CD14-positive monocyte (primary cell): Measurements from ENCODE around the gene LRRC25. TPM values are rescaled to one million over a fixed set of nuclear protein-coding genes. Genes with fewer than 3 reads are reported as not detected.

Experiments
- DNase-seq, 3 donors: peaks; one replicate each; pipeline ENCODE4 v3.0.0-alpha.2; 2011 to 2022
- H2AFZ ChIP-seq: 2 replicates; pipeline ENCODE4 v1.6.0; 2012; ENCODE audit warnings: mild to moderate bottlenecking, low read depth, low read length, inconsistent platforms; ENCODE audit not compliant: insufficient read depth, poor library complexity, severe bottlenecking
- H3K27ac ChIP-seq, 2 donors: 1 replicate in 1 of 2; 2 replicates in 1 of 2; pipeline ENCODE4 v1.5.1; 2012 to 2013; ENCODE audit warnings: low read length in 2 of 2, control low read depth in 1 of 2, inconsistent platforms in 1 of 2, low read depth in 1 of 2, mild to moderate bottlenecking in 1 of 2
- H3K27me3 ChIP-seq, 2 donors: one replicate each; pipeline versions ENCODE4 v1.6.0 to v1.6.1; 2011 to 2013; ENCODE audit warnings: low read length in 2 of 2; ENCODE audit not compliant: control insufficient read depth in 2 of 2, insufficient read depth in 2 of 2
- H3K36me3 ChIP-seq, 2 donors: replicated peaks in 1 of 2; 1 replicate in 1 of 2; 2 replicates in 1 of 2; pipeline versions ENCODE4 v1.5.1 to v1.6.1; 2012 to 2013; ENCODE audit warnings: low read length in 2 of 2, control low read depth in 1 of 2, inconsistent platforms in 1 of 2, mild to moderate bottlenecking in 1 of 2; ENCODE audit not compliant: insufficient read depth in 2 of 2, control insufficient read depth in 1 of 2
- H3K4me1 ChIP-seq, 2 donors: 1 replicate in 1 of 2; 2 replicates in 1 of 2; pipeline versions ENCODE4 v1.5.1 to v1.6.1; 2012 to 2013; ENCODE audit warnings: low read length in 2 of 2, control low read depth in 1 of 2, inconsistent platforms in 1 of 2, mild to moderate bottlenecking in 1 of 2, moderate library complexity in 1 of 2; ENCODE audit not compliant: insufficient read depth in 2 of 2, control insufficient read depth in 1 of 2
- H3K4me2 ChIP-seq: replicated peaks from 2 replicates; pipeline ENCODE3; 2012; ENCODE audit warnings: low read length, moderate library complexity, mild to moderate bottlenecking; ENCODE audit not compliant: poor library complexity, severe bottlenecking; ENCODE audit errors: extremely low read depth
- H3K4me3 ChIP-seq, 3 experiments: fragments of 200-600 bp in 1 of 3; sonication (generic) in 1 of 3; replicated peaks in 1 of 3; 1 replicate in 2 of 3; 2 replicates in 1 of 3; pipeline ENCODE4 v1.5.1; 2011 to 2013; ENCODE audit warnings: low read length in 3 of 3, mild to moderate bottlenecking in 3 of 3, control low read depth in 2 of 3, low read depth in 2 of 3, inconsistent platforms in 1 of 3, moderate library complexity in 1 of 3
- H3K79me2 ChIP-seq: 2 replicates; pipeline ENCODE4 v1.6.0; 2012; ENCODE audit warnings: mild to moderate bottlenecking, control low read depth, inconsistent platforms, low read length, moderate library complexity; ENCODE audit not compliant: insufficient read depth
- H3K9ac ChIP-seq: 2 replicates; pipeline ENCODE4 v1.6.0; 2017; ENCODE audit warnings: low read length, mild to moderate bottlenecking; ENCODE audit not compliant: insufficient read depth, poor library complexity, severe bottlenecking
- H3K9me3 ChIP-seq, 2 donors: replicated peaks in 1 of 2; 1 replicate in 1 of 2; 2 replicates in 1 of 2; pipeline versions ENCODE4 v1.5.1 to v1.6.1; 2012 to 2013; ENCODE audit warnings: low read length in 2 of 2, control low read depth in 1 of 2; ENCODE audit not compliant: control insufficient read depth in 1 of 2, insufficient read depth in 1 of 2
- H4K20me1 ChIP-seq: 2 replicates; pipeline ENCODE4 v1.6.0; 2012; ENCODE audit warnings: mild to moderate bottlenecking, low read length, control low read depth, moderate library complexity; ENCODE audit not compliant: insufficient read depth
- H3K27ac Mint-ChIP-seq, 7 donors: one replicate each; pipeline ENCODE4 v1.8.0; 2020; ENCODE audit warnings: mild to moderate bottlenecking in 7 of 7, mixed read lengths in 7 of 7, moderate library complexity in 6 of 7, inconsistent platforms in 2 of 7
- H3K27me3 Mint-ChIP-seq, 3 donors: one replicate each; pipeline ENCODE4 v1.8.0; 2021 to 2022; ENCODE audit warnings: low read depth in 3 of 3, mild to moderate bottlenecking in 3 of 3, mixed read lengths in 3 of 3, moderate library complexity in 3 of 3, inconsistent platforms in 1 of 3
- H3K36me3 Mint-ChIP-seq, 2 donors: one replicate each; pipeline ENCODE4 v1.8.0; 2020; ENCODE audit warnings: mixed read lengths in 2 of 2, inconsistent platforms in 1 of 2, mild to moderate bottlenecking in 1 of 2
- H3K4me1 Mint-ChIP-seq: one replicate; pipeline ENCODE4 v1.8.0; 2020; ENCODE audit warnings: mild to moderate bottlenecking, mixed read lengths
- H3K4me3 Mint-ChIP-seq, 2 donors: one replicate each; pipeline ENCODE4 v1.8.0; 2020; ENCODE audit warnings: mild to moderate bottlenecking in 2 of 2, mixed read lengths in 2 of 2, moderate library complexity in 1 of 2
- H3K9me3 Mint-ChIP-seq, 7 donors: one replicate each; pipeline ENCODE4 v1.8.0; 2020 to 2022; ENCODE audit warnings: mixed read lengths in 7 of 7, mild to moderate bottlenecking in 6 of 7, moderate library complexity in 6 of 7, inconsistent platforms in 2 of 7
- whole genome bisulfite sequencing: methylation state at CpG from one replicate; pipeline ENCODE4 v1.1.5; 2013; ENCODE audit warnings: missing lambda C conversion rate; ENCODE audit not compliant: insufficient coverage; 5-methylcytosine and 5-hydroxymethylcytosine counted together
- intact Hi-C, 2 donors: fragments of 100-400 bp; cut with micrococcal nuclease; formaldehyde crosslinking; loops; one replicate each; pipeline versions ENCODE4 v1.15.0 to v1.15.1; 2023
- polyA plus RNA-seq, 3 donors: library from polyadenylated mRNA; depleted of rRNA in 1 of 3; unstranded in 2 of 3; stranded (reverse) in 1 of 3; fragments of 300-500 nt in 2 of 3; fragments of >200 nt in 1 of 3; fragmentation: Illumina TruSeq in 2 of 3; gene quantifications; 1 replicate in 2 of 3; 2 replicates in 1 of 3; pipeline ENCODE4 v1.2.3, GENCODE V29; 2012 to 2021
- TF ChIP-seq, protein P1 (sequence below): fragments of 200-600 bp; IDR thresholded peaks from one replicate; pipeline ENCODE4 v1.8.0; 2022; ENCODE audit warnings: antibody characterized with exemption, mild to moderate bottlenecking

The LRRC25 gene
- polyA plus RNA-seq, 3 donors, result 173 to 581 (median 416) TPM

DNA sequence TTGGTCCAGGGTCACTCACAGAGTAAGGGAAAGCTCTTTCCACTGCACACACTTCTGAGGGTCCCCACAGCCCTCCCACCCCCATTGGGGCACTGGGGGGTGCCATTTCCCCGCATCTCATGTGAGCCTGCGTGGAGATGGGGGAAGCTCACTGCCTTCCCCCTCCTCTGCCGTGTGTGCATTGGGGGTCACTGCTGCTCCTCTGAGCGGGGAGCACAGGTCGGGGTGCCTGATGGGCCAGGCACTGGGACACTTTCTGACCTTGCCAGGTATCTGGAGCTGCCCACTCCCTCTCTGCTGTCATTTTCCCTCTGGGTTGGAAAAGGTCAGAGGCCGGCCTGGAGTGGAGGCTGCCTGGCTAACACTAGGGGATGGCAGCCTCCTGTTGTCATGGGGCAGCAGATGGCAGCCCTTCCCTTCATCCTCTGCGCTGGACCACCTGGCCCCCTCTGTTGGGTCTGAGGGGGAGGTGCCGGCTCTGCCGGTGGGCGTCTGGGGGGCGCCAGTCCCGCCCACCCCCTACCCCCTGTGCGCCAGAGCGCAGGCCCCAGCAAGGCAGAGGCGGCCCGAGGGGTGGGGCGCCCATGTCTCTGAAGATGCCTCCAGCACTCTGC, 30.9 kb upstream of the LRRC25 start:
- H3K9ac ChIP-seq, result peak overlapping the region; percentile 49
- H3K4me2 ChIP-seq, result peak overlapping the region; percentile 79
- H3K27ac ChIP-seq, result no peak overlapping the region
- TF ChIP-seq, protein P1, sequence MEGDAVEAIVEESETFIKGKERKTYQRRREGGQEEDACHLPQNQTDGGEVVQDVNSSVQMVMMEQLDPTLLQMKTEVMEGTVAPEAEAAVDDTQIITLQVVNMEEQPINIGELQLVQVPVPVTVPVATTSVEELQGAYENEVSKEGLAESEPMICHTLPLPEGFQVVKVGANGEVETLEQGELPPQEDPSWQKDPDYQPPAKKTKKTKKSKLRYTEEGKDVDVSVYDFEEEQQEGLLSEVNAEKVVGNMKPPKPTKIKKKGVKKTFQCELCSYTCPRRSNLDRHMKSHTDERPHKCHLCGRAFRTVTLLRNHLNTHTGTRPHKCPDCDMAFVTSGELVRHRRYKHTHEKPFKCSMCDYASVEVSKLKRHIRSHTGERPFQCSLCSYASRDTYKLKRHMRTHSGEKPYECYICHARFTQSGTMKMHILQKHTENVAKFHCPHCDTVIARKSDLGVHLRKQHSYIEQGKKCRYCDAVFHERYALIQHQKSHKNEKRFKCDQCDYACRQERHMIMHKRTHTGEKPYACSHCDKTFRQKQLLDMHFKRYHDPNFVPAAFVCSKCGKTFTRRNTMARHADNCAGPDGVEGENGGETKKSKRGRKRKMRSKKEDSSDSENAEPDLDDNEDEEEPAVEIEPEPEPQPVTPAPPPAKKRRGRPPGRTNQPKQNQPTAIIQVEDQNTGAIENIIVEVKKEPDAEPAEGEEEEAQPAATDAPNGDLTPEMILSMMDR, result no peak
- no peak for DNase-seq
- no peak overlapping the region for H2AFZ ChIP-seq
- Mint-ChIP-seq H3K36me3 (peaks cover 2 to 20% of the 10 kb centered on the region in 2 donors), H3K4me1 (peaks cover 21% of the 10 kb centered on the region), H3K4me3 (no peak overlapping the region), H3K27me3 (peaks cover 8 to 15% (median 10%) of the 10 kb centered on the region in 3 donors), H3K27ac (peak overlapping the region in 4 of 7 donors; percentile 31 to 70 (median 54)), H3K9me3 (no peaks in the 10 kb centered on the region)
- H3K9me3 ChIP-seq, result no peaks in the 10 kb centered on the region
- peaks cover 81% of the 10 kb centered on the region for H4K20me1 ChIP-seq
- 91% methylated on average over 10 of the region's 17 CpGs for WGBS
- peaks cover 0 to 3% of the 10 kb centered on the region in 2 donors for H3K36me3 ChIP-seq
- intact Hi-C loops, result no loop called here
- peak overlapping the region in 1 of 3 experiments; percentile 69 for H3K4me3 ChIP-seq
- peaks cover 22 to 34% of the 10 kb centered on the region in 2 donors for H3K4me1 ChIP-seq
- peaks cover 0 to 11% of the 10 kb centered on the region in 2 donors for H3K27me3 ChIP-seq
- H3K79me2 ChIP-seq, result peaks cover 26% of the 10 kb centered on the region

DNA sequence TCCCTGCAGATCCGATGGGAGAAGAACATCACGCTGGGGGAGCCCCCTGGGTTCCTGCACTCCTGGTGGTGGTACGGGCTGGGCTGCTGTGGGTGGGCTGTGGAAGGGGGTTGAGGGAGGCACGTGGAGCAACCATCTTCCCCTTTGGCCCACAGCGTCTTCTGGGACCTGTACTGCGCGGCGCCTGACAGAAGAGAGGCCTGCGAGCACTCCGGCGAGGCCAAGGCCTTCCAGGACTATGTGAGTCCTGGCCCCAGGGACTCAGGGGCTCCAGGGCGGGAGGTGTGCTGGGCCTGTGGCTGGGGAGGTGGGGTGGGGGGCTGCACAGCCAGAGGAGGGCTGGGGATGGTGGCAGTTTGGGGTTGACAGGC, 30.3 kb upstream of the LRRC25 start:
- peaks cover 86% of the 10 kb centered on the region for H4K20me1 ChIP-seq
- H3K27ac ChIP-seq, result no peak overlapping the region
- DNase-seq, result no peak
- no peak overlapping the region for H3K9ac ChIP-seq
- Mint-ChIP-seq H3K36me3 (peaks cover 6 to 26% of the 10 kb centered on the region in 2 donors), H3K27ac (peak overlapping the region in 1 of 7 donors; percentile 54), H3K9me3 (no peaks in the 10 kb centered on the region), H3K4me1 (peaks cover 25% of the 10 kb centered on the region), H3K27me3 (peaks cover 5 to 9% (median 8%) of the 10 kb centered on the region in 3 donors), H3K4me3 (no peak overlapping the region)
- H3K4me2 ChIP-seq, result no peak overlapping the region
- no peak overlapping the region for H2AFZ ChIP-seq
- intact Hi-C loops, result no loop called here
- peaks cover 0 to 3% of the 10 kb centered on the region in 2 donors for H3K36me3 ChIP-seq
- peaks cover 0 to 7% of the 10 kb centered on the region in 2 donors for H3K27me3 ChIP-seq
- 90% methylated on average over 8 of the region's 12 CpGs for WGBS
- H3K79me2 ChIP-seq, result peaks cover 32% of the 10 kb centered on the region
- TF ChIP-seq, protein P1, result no peak
- no peaks in the 10 kb centered on the region for H3K9me3 ChIP-seq
- H3K4me3 ChIP-seq, result no peak overlapping the region
- peaks cover 17 to 30% of the 10 kb centered on the region in 2 donors for H3K4me1 ChIP-seq
